CD14-positive monocyte (primary cell): ENCODE results near the gene PLXNB3. TPM values are rescaled to one million over a fixed set of nuclear protein-coding genes. Genes with fewer than 3 reads are reported as not detected.

Source experiments
- DNase-seq, 3 donors: peaks; one replicate each; pipeline ENCODE4 v3.0.0-alpha.2; 2011 to 2022
- H2AFZ ChIP-seq: 2 replicates; pipeline ENCODE4 v1.6.0; 2012; ENCODE audit warnings: mild to moderate bottlenecking, low read depth, low read length, inconsistent platforms; ENCODE audit not compliant: insufficient read depth, poor library complexity, severe bottlenecking
- H3K27ac ChIP-seq, 2 donors: 1 replicate in 1 of 2; 2 replicates in 1 of 2; pipeline ENCODE4 v1.5.1; 2012 to 2013; ENCODE audit warnings: low read length in 2 of 2, control low read depth in 1 of 2, inconsistent platforms in 1 of 2, low read depth in 1 of 2, mild to moderate bottlenecking in 1 of 2
- H3K27me3 ChIP-seq, 2 donors: one replicate each; pipeline versions ENCODE4 v1.6.0 to v1.6.1; 2011 to 2013; ENCODE audit warnings: low read length in 2 of 2; ENCODE audit not compliant: control insufficient read depth in 2 of 2, insufficient read depth in 2 of 2
- H3K36me3 ChIP-seq, 2 donors: replicated peaks in 1 of 2; 1 replicate in 1 of 2; 2 replicates in 1 of 2; pipeline versions ENCODE4 v1.5.1 to v1.6.1; 2012 to 2013; ENCODE audit warnings: low read length in 2 of 2, control low read depth in 1 of 2, inconsistent platforms in 1 of 2, mild to moderate bottlenecking in 1 of 2; ENCODE audit not compliant: insufficient read depth in 2 of 2, control insufficient read depth in 1 of 2
- H3K4me1 ChIP-seq, 2 donors: 1 replicate in 1 of 2; 2 replicates in 1 of 2; pipeline versions ENCODE4 v1.5.1 to v1.6.1; 2012 to 2013; ENCODE audit warnings: low read length in 2 of 2, control low read depth in 1 of 2, inconsistent platforms in 1 of 2, mild to moderate bottlenecking in 1 of 2, moderate library complexity in 1 of 2; ENCODE audit not compliant: insufficient read depth in 2 of 2, control insufficient read depth in 1 of 2
- H3K4me2 ChIP-seq: replicated peaks from 2 replicates; pipeline ENCODE3; 2012; ENCODE audit warnings: low read length, moderate library complexity, mild to moderate bottlenecking; ENCODE audit not compliant: poor library complexity, severe bottlenecking; ENCODE audit errors: extremely low read depth
- H3K4me3 ChIP-seq, 3 experiments: fragments of 200-600 bp in 1 of 3; sonication (generic) in 1 of 3; replicated peaks in 1 of 3; 1 replicate in 2 of 3; 2 replicates in 1 of 3; pipeline ENCODE4 v1.5.1; 2011 to 2013; ENCODE audit warnings: low read length in 3 of 3, mild to moderate bottlenecking in 3 of 3, control low read depth in 2 of 3, low read depth in 2 of 3, inconsistent platforms in 1 of 3, moderate library complexity in 1 of 3
- H3K79me2 ChIP-seq: 2 replicates; pipeline ENCODE4 v1.6.0; 2012; ENCODE audit warnings: mild to moderate bottlenecking, control low read depth, inconsistent platforms, low read length, moderate library complexity; ENCODE audit not compliant: insufficient read depth
- H3K9ac ChIP-seq: 2 replicates; pipeline ENCODE4 v1.6.0; 2017; ENCODE audit warnings: low read length, mild to moderate bottlenecking; ENCODE audit not compliant: insufficient read depth, poor library complexity, severe bottlenecking
- H3K9me3 ChIP-seq, 2 donors: replicated peaks in 1 of 2; 1 replicate in 1 of 2; 2 replicates in 1 of 2; pipeline versions ENCODE4 v1.5.1 to v1.6.1; 2012 to 2013; ENCODE audit warnings: low read length in 2 of 2, control low read depth in 1 of 2; ENCODE audit not compliant: control insufficient read depth in 1 of 2, insufficient read depth in 1 of 2
- H4K20me1 ChIP-seq: 2 replicates; pipeline ENCODE4 v1.6.0; 2012; ENCODE audit warnings: mild to moderate bottlenecking, low read length, control low read depth, moderate library complexity; ENCODE audit not compliant: insufficient read depth
- H3K27ac Mint-ChIP-seq, 7 donors: one replicate each; pipeline ENCODE4 v1.8.0; 2020; ENCODE audit warnings: mild to moderate bottlenecking in 7 of 7, mixed read lengths in 7 of 7, moderate library complexity in 6 of 7, inconsistent platforms in 2 of 7
- H3K27me3 Mint-ChIP-seq, 3 donors: one replicate each; pipeline ENCODE4 v1.8.0; 2021 to 2022; ENCODE audit warnings: low read depth in 3 of 3, mild to moderate bottlenecking in 3 of 3, mixed read lengths in 3 of 3, moderate library complexity in 3 of 3, inconsistent platforms in 1 of 3
- H3K36me3 Mint-ChIP-seq, 2 donors: one replicate each; pipeline ENCODE4 v1.8.0; 2020; ENCODE audit warnings: mixed read lengths in 2 of 2, inconsistent platforms in 1 of 2, mild to moderate bottlenecking in 1 of 2
- H3K4me1 Mint-ChIP-seq: one replicate; pipeline ENCODE4 v1.8.0; 2020; ENCODE audit warnings: mild to moderate bottlenecking, mixed read lengths
- H3K4me3 Mint-ChIP-seq, 2 donors: one replicate each; pipeline ENCODE4 v1.8.0; 2020; ENCODE audit warnings: mild to moderate bottlenecking in 2 of 2, mixed read lengths in 2 of 2, moderate library complexity in 1 of 2
- H3K9me3 Mint-ChIP-seq, 7 donors: one replicate each; pipeline ENCODE4 v1.8.0; 2020 to 2022; ENCODE audit warnings: mixed read lengths in 7 of 7, mild to moderate bottlenecking in 6 of 7, moderate library complexity in 6 of 7, inconsistent platforms in 2 of 7
- CTCF ChIP-seq: fragments of 200-600 bp; IDR thresholded peaks from one replicate; pipeline ENCODE4 v1.8.0; 2022; ENCODE audit warnings: antibody characterized with exemption, mild to moderate bottlenecking
- WGBS: methylation state at CpG from one replicate; pipeline ENCODE4 v1.1.5; 2013; ENCODE audit warnings: missing lambda C conversion rate; ENCODE audit not compliant: insufficient coverage; 5-methylcytosine and 5-hydroxymethylcytosine counted together
- intact Hi-C, 2 donors: fragments of 100-400 bp; cut with micrococcal nuclease; formaldehyde crosslinking; loops; one replicate each; pipeline versions ENCODE4 v1.15.0 to v1.15.1; 2023
- polyA plus RNA-seq, 3 donors: library from polyadenylated mRNA; depleted of rRNA in 1 of 3; unstranded in 2 of 3; stranded (reverse) in 1 of 3; fragments of 300-500 nt in 2 of 3; fragments of >200 nt in 1 of 3; fragmentation: Illumina TruSeq in 2 of 3; gene quantifications; 1 replicate in 2 of 3; 2 replicates in 1 of 3; pipeline ENCODE4 v1.2.3, GENCODE V29; 2012 to 2021

PLXNB3 gene
- polyA plus RNA-seq, 3 donors: not detected

DNA sequence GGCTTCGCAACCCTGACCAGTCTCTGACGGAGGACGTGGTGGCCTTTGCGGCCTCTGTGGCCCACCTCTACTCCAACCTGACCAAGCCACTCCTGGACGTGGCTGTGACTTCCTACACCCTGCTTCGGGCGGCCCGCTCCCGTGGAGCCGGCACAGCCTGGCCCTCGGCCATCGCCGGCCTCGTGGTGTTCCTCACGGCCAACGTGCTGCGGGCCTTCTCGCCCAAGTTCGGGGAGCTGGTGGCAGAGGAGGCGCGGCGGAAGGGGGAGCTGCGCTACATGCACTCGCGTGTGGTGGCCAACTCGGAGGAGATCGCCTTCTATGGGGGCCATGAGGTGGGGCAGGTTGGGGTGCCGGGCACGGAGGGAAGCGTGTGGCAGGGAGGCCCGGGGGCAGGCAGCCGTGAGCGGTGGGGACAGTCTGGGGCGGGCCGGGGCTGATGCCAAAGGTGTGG, 38.2 kb upstream of the PLXNB3 start:
- H3K4me3 Mint-ChIP-seq: peak overlapping the region; percentile 73 to 78
- DNase-seq: no peak

More for the DNA sequence above, 38.2 kb upstream of the PLXNB3 start:
- Histone ChIP-seq H3K27ac (peak overlapping the region; percentile 93 to 100), H3K36me3 (peaks cover 8 to 10% of the 10 kb centered on the region in 2 donors), H3K4me2 (peak overlapping the region; percentile 86), H4K20me1 (peaks cover 36% of the 10 kb centered on the region), H3K79me2 (peaks cover 71% of the 10 kb centered on the region), H3K27me3 (no peaks in the 10 kb centered on the region), H2AFZ (no peak overlapping the region), H3K9ac (peak overlapping the region; percentile 82), H3K9me3 (peaks cover 0 to 7% of the 10 kb centered on the region in 2 donors), H3K4me1 (peaks cover 70 to 79% of the 10 kb centered on the region in 2 donors), H3K4me3 (peak overlapping the region; percentile 31 to 80 (median 71))
- H3K27me3 Mint-ChIP-seq: peaks cover 0 to 3% (median 0%) of the 10 kb centered on the region in 3 donors
- H3K4me1 Mint-ChIP-seq: peaks cover 44% of the 10 kb centered on the region
- TF ChIP-seq CTCF: no peak
- H3K36me3 Mint-ChIP-seq: peaks cover 14 to 24% of the 10 kb centered on the region in 2 donors
- WGBS: 73% methylated on average over 16 of the region's 35 CpGs
- intact Hi-C loops: no loop called here
- H3K9me3 Mint-ChIP-seq: peaks cover 0 to 20% (median 6%) of the 10 kb centered on the region in 7 donors
- H3K27ac Mint-ChIP-seq: peak overlapping the region; percentile 84 to 93 (median 92)
